HEK293 (cell line): ENCODE results near the gene SLC26A8.

Source experiments
- CTCF ChIP-seq: fragments of 450-650 bp; formaldehyde crosslinking; IDR thresholded peaks from 2 replicates; pipeline ENCODE4 v1.5.1; 2016; ENCODE audit warnings: missing biosample characterization, missing genetic modification characterization
- ZFP3 ChIP-seq: fragments of 450-650 bp; formaldehyde crosslinking; IDR thresholded peaks from 2 replicates; pipeline ENCODE4 v1.5.1; 2016; ENCODE audit warnings: low read depth, missing biosample characterization, missing genetic modification characterization
- ZNF24 ChIP-seq: fragments of 450-650 bp; formaldehyde crosslinking; IDR thresholded peaks from 2 replicates; pipeline ENCODE4 v1.5.1; 2016; ENCODE audit warnings: missing biosample characterization, missing genetic modification characterization
- ZNF248 ChIP-seq: fragments of 450-650 bp; formaldehyde crosslinking; IDR thresholded peaks from 2 replicates; pipeline ENCODE4 v1.5.1; 2017; ENCODE audit warnings: missing biosample characterization, missing genetic modification characterization
- ZNF548 ChIP-seq: fragments of 450-650 bp; formaldehyde crosslinking; IDR thresholded peaks from 2 replicates; pipeline ENCODE4 v1.5.1; 2016; ENCODE audit warnings: missing biosample characterization, missing genetic modification characterization

GRCh38 chr6:35935469-35935868 lies 89.0 kb downstream of the SLC26A8 start:
- no peak for TF ChIP-seq CTCF (tag by site-specific recombination)
- no peak for TF ChIP-seq ZNF24 (tag by site-specific recombination)
- TF ChIP-seq ZFP3 (tag by site-specific recombination), result no peak
- no peak for TF ChIP-seq ZNF548 (tag by site-specific recombination)
- TF ChIP-seq ZNF248 (tag by site-specific recombination), result no peak
